Stimulated activated naive CD8-positive, alpha-beta T cell treated with anti-CD3 and anti-CD28 coated beads, Interleukin-15, Interleukin-2, amounts not matched to agents 100 U/mL and 50 U/mL, for 24 hours (primary cell): ENCODE data around the gene FDXACB1.
A peak's percentile ranks its signal among the peaks of the same experiment; 100 is the strongest.

Source experiments
- ATAC-seq: fragments of 150-1000 bp; cut with Tn5 transposase; one replicate; pipeline ENCODE4 v1.10.0; 2021
- DNase-seq: peaks from one replicate; pipeline ENCODE4 v3.0.0; 2021

FDXACB1 gene

GRCh38 chr11:111841370-111842053, 37.5 kb downstream of the FDXACB1 start:
- peak; percentile 90 for ATAC-seq
- DNase-seq: peak; percentile 89

GRCh38 chr11:111840143-111840542, 38.8 kb downstream of the FDXACB1 start:
- ATAC-seq (no peak), DNase-seq (no peak)

- no peak for ATAC-seq
- DNase-seq: no peak
Observed at GRCh38 chr11:111838054-111838453, 40.9 kb downstream of the FDXACB1 start.

GRCh38 chr11:111837366-111837891, 41.5 kb downstream of the FDXACB1 start:
- no peak for ATAC-seq
- no peak for DNase-seq

- DNase-seq: no peak
- peak; percentile 52 for ATAC-seq
Observed at GRCh38 chr11:111836721-111837120, 42.2 kb downstream of the FDXACB1 start.

GRCh38 chr11:111836162-111836561, 42.8 kb downstream of the FDXACB1 start:
- DNase-seq (no peak), ATAC-seq (no peak)

GRCh38 chr11:111835665-111836064, 43.3 kb downstream of the FDXACB1 start:
- ATAC-seq: no peak
- no peak for DNase-seq

GRCh38 chr11:111834432-111835163, 44.4 kb downstream of the FDXACB1 start:
- ATAC-seq: no peak

GRCh38 chr11:111833524-111833923, 45.4 kb downstream of the FDXACB1 start:
- no peak for ATAC-seq
- DNase-seq: no peak

More at GRCh38 chr11:111834432-111835163, 44.4 kb downstream of the FDXACB1 start:
- DNase-seq: no peak

- DNase-seq: no peak
- peak; percentile 43 for ATAC-seq
Observed at GRCh38 chr11:111829185-111829968, 49.6 kb downstream of the FDXACB1 start.

GRCh38 chr11:111826322-111826950, 52.5 kb downstream of the FDXACB1 start:
- ATAC-seq (no peak), DNase-seq (no peak)
